ENCODE measurements around the gene SHISA4.

- no peak for TF ChIP-seq CTCF (IDR thresholded peaks at IDR 0.05)
- TF ChIP-seq POLR2A (IDR thresholded peaks at IDR 0.05): no peak
These were observed 2.2 kb downstream of the SHISA4 start for GRCh38 chr1:201890806-201891450.
